CD4-positive, alpha-beta memory T cell (primary cell): ENCODE data around the gene DHRS4L2. TPM values are rescaled to one million over a fixed set of nuclear protein-coding genes. Genes with fewer than 3 reads are reported as not detected.
A peak's percentile ranks its signal among the peaks of the same experiment; 100 is the strongest.
"Not testable (repeated sequence)": the region's sequence is repeated elsewhere in the genome, so short reads cannot be mapped to it uniquely, and the experiment has no call there.

Experiments used
- CTCF ChIA-PET: fragments of 350-600 bp; sonication (Branson Sonifier 250); formaldehyde crosslinking; loops from one replicate; lab custom pipeline; 2021; ENCODE audit warnings: inconsistent platforms; ENCODE audit not compliant: partially characterized antibody; lab: Charles Lee
- POLR2A ChIA-PET: fragments of 350-600 bp; sonication (Branson Sonifier 250); formaldehyde crosslinking; loops from one replicate; lab custom pipeline; 2021; ENCODE audit not compliant: partially characterized antibody; lab: Charles Lee
- DNase-seq, 5 donors: peaks; one replicate each; pipeline versions ENCODE4 v3.0.0 to v3.0.0-alpha.2; 2020 to 2022; ENCODE audit warnings: mixed read lengths in 1 of 5
- H3K27ac ChIP-seq: one replicate; pipeline ENCODE4 v1.7.0; 2013; ENCODE audit warnings: low read depth, low read length
- H3K27me3 ChIP-seq: 2 replicates; pipeline ENCODE4 v1.7.0; 2013; ENCODE audit warnings: mild to moderate bottlenecking, low read length, moderate library complexity; ENCODE audit not compliant: insufficient read depth
- H3K36me3 ChIP-seq: 2 replicates; pipeline ENCODE4 v1.7.0; 2013; ENCODE audit warnings: mild to moderate bottlenecking, low read length, moderate library complexity; ENCODE audit not compliant: insufficient read depth
- H3K4me1 ChIP-seq: 2 replicates; pipeline ENCODE4 v1.7.0; 2013; ENCODE audit warnings: mild to moderate bottlenecking, low read length, moderate library complexity; ENCODE audit not compliant: insufficient read depth
- H3K4me3 ChIP-seq, 2 donors: one replicate each; pipeline ENCODE4 v1.7.0; 2013; ENCODE audit warnings: low read length in 2 of 2, mild to moderate bottlenecking in 1 of 2
- H3K9me3 ChIP-seq, 2 donors: one replicate each; pipeline ENCODE4 v1.7.0; 2013; ENCODE audit warnings: low read length in 2 of 2, control low read depth in 1 of 2; ENCODE audit not compliant: control insufficient read depth in 1 of 2
- H3K27ac Mint-ChIP-seq, 7 donors: one replicate each; pipeline ENCODE4 v1.8.0; 2020 to 2021; ENCODE audit warnings: mixed read lengths in 7 of 7, mild to moderate bottlenecking in 6 of 7, inconsistent platforms in 3 of 7, moderate library complexity in 3 of 7
- H3K27me3 Mint-ChIP-seq, 2 donors: one replicate each; pipeline ENCODE4 v1.8.0; 2020 to 2021; ENCODE audit warnings: mixed read lengths in 2 of 2
- H3K36me3 Mint-ChIP-seq, 2 donors: one replicate each; pipeline ENCODE4 v1.8.0; 2020 to 2021; ENCODE audit warnings: mixed read lengths in 2 of 2, inconsistent platforms in 1 of 2, mild to moderate bottlenecking in 1 of 2
- H3K4me1 Mint-ChIP-seq, 4 donors: one replicate each; pipeline ENCODE4 v1.8.0; 2020 to 2021; ENCODE audit warnings: mixed read lengths in 4 of 4, mild to moderate bottlenecking in 1 of 4
- H3K4me3 Mint-ChIP-seq, 8 donors: one replicate each; pipeline ENCODE4 v1.8.0; 2020 to 2021; ENCODE audit warnings: mixed read lengths in 8 of 8, mild to moderate bottlenecking in 7 of 8, moderate library complexity in 6 of 8, inconsistent platforms in 3 of 8
- H3K9me3 Mint-ChIP-seq, 8 donors: one replicate each; pipeline ENCODE4 v1.8.0; 2020 to 2021; ENCODE audit warnings: mixed read lengths in 8 of 8, mild to moderate bottlenecking in 5 of 8, inconsistent platforms in 3 of 8, moderate library complexity in 1 of 8
- intact Hi-C: fragments of 100-400 bp; cut with micrococcal nuclease; formaldehyde crosslinking; loops from one replicate; pipeline ENCODE4 v1.15.1; 2023
- polyA plus RNA-seq, 2 donors: library from polyadenylated mRNA; unstranded; fragments of 300-500 nt; fragmentation: Illumina TruSeq; gene quantifications; one replicate each; pipeline ENCODE4 v1.2.3, GENCODE V29; 2021
- total RNA-seq, 2 experiments: library from RNA; stranded (reverse); gene quantifications; one replicate each; pipeline ENCODE4 v1.2.3, GENCODE V29; 2021

The DHRS4L2 gene
- total and polyA plus RNA-seq, 4 experiments from 2014 or later, result 13.3 to 19.6 (median 17.7) TPM

- H3K4me3 ChIP-seq, H3K9me3 Mint-ChIP-seq, intact Hi-C loops, H3K9me3 ChIP-seq, H3K27ac ChIP-seq, H3K36me3 Mint-ChIP-seq, DNase-seq, H3K27me3 Mint-ChIP-seq, H3K4me3 Mint-ChIP-seq, H3K27me3 ChIP-seq, H3K27ac Mint-ChIP-seq, CTCF ChIA-PET, H3K4me1 ChIP-seq, H3K4me1 Mint-ChIP-seq, POLR2A ChIA-PET, H3K36me3 ChIP-seq: not testable (repeated sequence)
These were observed 12.9 kb downstream of the DHRS4L2 start for GRCh38 chr14:24001679-24002078.

DNA sequence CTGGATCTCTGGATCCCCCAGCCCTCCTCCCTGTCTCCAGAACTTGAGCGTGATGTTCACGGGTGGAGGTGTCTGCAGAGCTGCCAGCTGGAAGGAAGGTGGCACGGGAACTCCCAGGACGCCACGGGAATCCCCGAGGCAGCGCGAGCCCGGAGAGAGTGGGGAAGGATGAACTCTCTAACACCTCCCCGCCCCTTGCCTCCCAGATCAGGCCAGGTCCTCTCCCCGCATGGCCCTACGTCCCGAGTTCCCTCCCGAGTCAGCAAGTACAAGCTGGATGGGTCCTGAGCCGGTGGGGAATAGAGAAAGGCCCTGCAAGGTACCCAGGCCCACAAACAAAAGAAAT, 17.7 kb downstream of the DHRS4L2 start:
- POLR2A ChIA-PET, result interaction anchor here (0.6 to 1.7 kb wide), 2 partner anchors 88 to 102 kb away, joined by 4 read pairs; partner anchors contain the start of gene PCK2
- H3K36me3 ChIP-seq, H3K9me3 Mint-ChIP-seq, H3K9me3 ChIP-seq, H3K27me3 Mint-ChIP-seq, H3K27me3 ChIP-seq, CTCF ChIA-PET, DNase-seq, intact Hi-C loops: not testable (repeated sequence)
- Histone ChIP-seq H3K27ac (peak overlapping the region; percentile 55), H3K4me1 (peaks cover 21% of the 10 kb centered on the region), H3K4me3 (peak overlapping the region in 1 of 2 donors; percentile 58)
- Mint-ChIP-seq H3K36me3 (peaks cover 0 to 11% of the 10 kb centered on the region in 2 donors), H3K27ac (peak overlapping the region in 1 of 7 donors; percentile 57), H3K4me3 (peak overlapping the region; percentile 36 to 77 (median 52)), H3K4me1 (peaks cover 25 to 46% (median 37%) of the 10 kb centered on the region in 4 donors)

DNA sequence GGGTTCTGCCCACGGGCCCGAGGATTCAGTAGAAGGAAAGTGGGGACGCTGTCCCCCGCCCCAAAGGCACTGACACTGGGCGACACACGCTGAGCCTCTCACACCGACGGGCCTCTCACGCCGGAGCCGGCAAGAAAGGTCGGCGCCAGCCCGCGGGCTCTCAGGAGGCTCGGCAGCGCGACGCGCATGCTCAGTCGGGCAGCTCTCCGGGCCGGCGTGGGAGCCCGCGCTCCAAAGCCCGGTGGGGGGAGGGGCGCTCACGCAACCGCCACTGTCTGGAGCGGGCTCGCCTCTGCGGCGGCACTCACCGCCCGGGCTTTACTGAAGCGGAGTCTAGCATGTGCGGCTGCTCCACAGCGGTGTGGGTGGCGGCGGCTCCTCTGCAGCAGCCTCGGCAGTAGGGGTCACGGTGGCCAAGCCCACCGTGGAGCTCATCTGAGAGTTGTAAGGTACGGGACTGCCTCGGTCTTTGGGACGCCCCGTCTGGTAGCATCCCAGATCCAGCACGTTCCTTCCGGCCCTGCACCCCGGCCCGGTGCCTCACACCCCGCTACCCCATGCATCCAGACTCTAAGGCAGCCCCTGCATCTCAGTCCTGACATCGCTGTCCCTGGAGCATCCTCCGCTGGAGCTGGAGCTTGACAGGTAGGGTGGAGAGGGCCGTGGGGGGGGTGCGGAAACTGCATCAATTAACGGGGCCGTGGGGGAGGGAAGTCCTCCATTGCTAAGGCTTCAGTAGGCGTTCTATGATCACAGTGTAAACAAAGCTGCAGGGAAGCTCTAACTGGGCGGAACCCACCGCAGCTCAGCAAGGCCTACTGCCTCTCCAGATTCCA, 18.3 kb downstream of the DHRS4L2 start:
- Mint-ChIP-seq H3K36me3 (peaks cover 0 to 11% of the 10 kb centered on the region in 2 donors), H3K4me3 (peak overlapping the region; percentile 81 to 95 (median 91)), H3K27ac (peak overlapping the region; percentile 58 to 97 (median 93)), H3K4me1 (peaks cover 25 to 49% (median 38%) of the 10 kb centered on the region in 4 donors)
- POLR2A ChIA-PET, result interaction anchor here (0.6 to 2.0 kb wide), 3 partner anchors 53 to 101 kb away, joined by 4 to 6 read pairs (median 4); partner anchors contain the start of genes DHRS4 and PCK2
- H3K27ac ChIP-seq, result peak overlapping the region; percentile 55
- intact Hi-C loops, H3K27me3 Mint-ChIP-seq, H3K9me3 Mint-ChIP-seq, H3K9me3 ChIP-seq, H3K27me3 ChIP-seq, H3K36me3 ChIP-seq: not testable (repeated sequence)
- H3K4me3 ChIP-seq, result peak overlapping the region in 1 of 2 donors; percentile 58
- peaks cover 21% of the 10 kb centered on the region for H3K4me1 ChIP-seq
- CTCF ChIA-PET, result interaction anchor here (0.8 to 1.8 kb wide), 4 partner anchors 51 to 301 kb away, joined by 3 to 7 read pairs (median 5); partner anchors contain the start of genes CIDEB and PCK2
- peak; percentile 67 to 75 (median 72) for DNase-seq

GRCh38 chr14:24011051-24011450, 22.3 kb downstream of the DHRS4L2 start:
- intact Hi-C loops, result loop anchor here (5.0 to 10.0 kb wide), 3 partner anchors 56 to 1124 kb away; partner anchors contain the start of gene DHRS4
- DNase-seq, result no peak
- peaks cover 26% of the 10 kb centered on the region for H3K4me1 ChIP-seq
- no peaks in the 10 kb centered on the region for H3K9me3 ChIP-seq
- no peak overlapping the region for H3K4me3 ChIP-seq
- CTCF ChIA-PET, result interaction anchor here (0.8 to 1.9 kb wide), 2 partner anchors 80 kb away, joined by 3 to 9 read pairs; no protein-coding TSS in a partner anchor
- H3K36me3 ChIP-seq, result no peaks in the 10 kb centered on the region
- no peaks in the 10 kb centered on the region for H3K27me3 Mint-ChIP-seq
- peaks cover 0 to 11% of the 10 kb centered on the region in 2 donors for H3K36me3 Mint-ChIP-seq
- peak overlapping the region; percentile 60 to 97 (median 82) for H3K27ac Mint-ChIP-seq
- H3K9me3 Mint-ChIP-seq, result no peaks in the 10 kb centered on the region
- POLR2A ChIA-PET, result no interaction called here
- H3K27ac ChIP-seq, result no peak overlapping the region
- peaks cover 26 to 46% (median 37%) of the 10 kb centered on the region in 4 donors for H3K4me1 Mint-ChIP-seq
- H3K27me3 ChIP-seq, result no peaks in the 10 kb centered on the region
- peak overlapping the region in 4 of 8 donors; percentile 11 to 42 (median 30) for H3K4me3 Mint-ChIP-seq

DNA sequence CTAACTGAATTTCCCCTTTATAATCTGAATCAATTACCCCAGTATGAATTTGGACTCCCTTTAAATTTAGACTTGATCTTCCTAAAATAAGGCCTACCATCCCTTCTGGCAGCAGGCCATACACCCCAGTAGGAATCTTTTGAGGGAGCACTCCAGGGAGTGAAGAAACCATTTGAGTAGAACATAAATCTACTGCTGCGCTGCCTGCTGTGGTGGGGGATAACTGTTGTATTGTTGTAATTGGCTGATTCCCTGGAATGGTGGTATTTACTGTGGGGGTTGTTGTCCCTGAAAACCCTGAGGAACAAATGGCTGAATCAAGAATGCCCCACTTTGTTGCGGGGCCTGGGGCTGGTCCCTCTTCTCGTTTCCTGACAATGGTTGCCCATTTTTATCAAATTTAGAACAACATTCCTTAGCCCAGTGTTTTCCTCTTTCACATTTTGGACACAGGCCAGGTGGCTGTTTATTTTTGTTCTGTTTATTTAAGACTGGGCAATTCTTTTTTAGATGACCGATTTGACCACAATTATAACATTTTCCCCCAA, 24.1 kb downstream of the DHRS4L2 start:
- CTCF ChIA-PET, result interaction anchor here (1.8 kb wide), 1 partner anchor 78 kb away, joined by 4 read pairs; no protein-coding TSS in a partner anchor

DNA sequence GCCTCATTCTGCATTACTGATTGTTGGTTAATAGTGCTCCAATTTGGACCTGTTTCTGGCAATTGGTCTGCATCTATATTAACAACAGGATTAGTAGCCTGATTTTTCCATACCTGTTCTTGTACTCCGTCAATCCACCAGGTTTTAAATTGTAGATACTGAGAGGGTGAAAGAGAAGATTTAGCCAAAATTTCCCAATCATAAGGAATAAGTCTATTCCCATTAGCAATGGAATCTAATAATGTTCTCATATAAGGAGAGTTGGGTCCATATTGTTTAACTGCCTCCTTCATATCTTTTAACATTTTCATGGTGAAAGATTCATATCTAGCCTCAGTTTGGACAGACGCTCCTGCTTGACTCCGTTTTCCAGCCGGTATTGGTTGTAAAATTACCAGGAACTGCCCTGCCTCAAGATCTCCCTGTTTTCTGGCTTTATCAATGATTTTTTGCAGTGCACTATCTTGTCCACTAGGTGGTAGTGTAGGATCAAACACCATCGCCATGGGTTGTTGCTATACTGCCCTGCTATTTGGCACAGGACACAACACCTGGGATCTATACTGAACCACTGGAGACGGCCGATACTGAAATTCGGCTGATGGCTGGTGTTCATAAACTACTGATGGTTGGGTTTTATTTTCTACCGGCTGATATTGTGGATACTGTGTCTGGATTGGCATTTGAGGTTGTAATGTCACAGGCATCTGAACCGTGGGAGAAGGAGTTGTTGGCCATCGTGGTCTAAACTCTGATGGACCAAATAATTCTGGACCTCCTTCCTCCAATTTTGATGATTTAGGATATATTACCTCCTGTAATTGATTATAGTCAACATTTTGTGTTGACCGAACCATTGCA, 25.2 kb downstream of the DHRS4L2 start:
- Histone ChIP-seq H3K9me3 (no peaks in the 10 kb centered on the region), H3K4me1 (peaks cover 19% of the 10 kb centered on the region), H3K27ac (no peak overlapping the region), H3K27me3 (no peaks in the 10 kb centered on the region), H3K36me3 (no peaks in the 10 kb centered on the region), H3K4me3 (no peak overlapping the region)
- peaks cover 0 to 6% (median 0%) of the 10 kb centered on the region in 8 donors for H3K9me3 Mint-ChIP-seq
- peaks cover 19 to 27% (median 23%) of the 10 kb centered on the region in 4 donors for H3K4me1 Mint-ChIP-seq
- ChIA-PET POLR2A (no interaction called here), CTCF (interaction anchor here (0.9 to 1.8 kb wide), 6 partner anchors 22 to 78 kb away, joined by 3 to 6 read pairs (median 4); no protein-coding TSS in a partner anchor)
- H3K4me3 Mint-ChIP-seq, result no peak overlapping the region
- peaks cover 0 to 9% of the 10 kb centered on the region in 2 donors for H3K36me3 Mint-ChIP-seq
- H3K27ac Mint-ChIP-seq, result no peak overlapping the region
- peaks cover 0 to 3% of the 10 kb centered on the region in 2 donors for H3K27me3 Mint-ChIP-seq
- DNase-seq, result peak; percentile 60 to 77 (median 70)
- intact Hi-C loops, result loop anchor here (1.0 to 10.0 kb wide), 10 partner anchors 22 to 1121 kb away; partner anchors contain the start of genes DHRS4, IRF9 and TINF2

More for the DNA sequence above, 24.1 kb downstream of the DHRS4L2 start:
- H3K27ac ChIP-seq, H3K4me3 Mint-ChIP-seq, H3K36me3 ChIP-seq, H3K9me3 Mint-ChIP-seq, DNase-seq, H3K9me3 ChIP-seq, H3K4me3 ChIP-seq, H3K27me3 Mint-ChIP-seq, H3K27me3 ChIP-seq, POLR2A ChIA-PET: not testable (repeated sequence)
- intact Hi-C loops, result loop anchor here (5.0 to 10.0 kb wide), 3 partner anchors 58 to 1122 kb away; partner anchors contain the start of gene DHRS4
- Mint-ChIP-seq H3K36me3 (peaks cover 0 to 11% of the 10 kb centered on the region in 2 donors), H3K27ac (peak overlapping the region in 2 of 7 donors; percentile 19 to 36), H3K4me1 (peaks cover 26 to 38% (median 34%) of the 10 kb centered on the region in 4 donors)
- peaks cover 24% of the 10 kb centered on the region for H3K4me1 ChIP-seq
